SJSA1 (cell line): ENCODE results near the gene LGI1. TPM values are rescaled to one million over a fixed set of nuclear protein-coding genes. Genes with fewer than 3 reads are reported as not detected.
A peak's percentile ranks its signal among the peaks of the same experiment; 100 is the strongest.

ENCODE experiments used
- DNase-seq, 2 experiments: peaks; one replicate each; pipeline ENCODE4 v3.0.0-alpha.2; 2015 to 2020; ENCODE audit warnings: low spot score in 2 of 2, low read depth in 1 of 2
- H3K27ac ChIP-seq: fragments of 250-450 bp; sonication (Bioruptor Pico); 2 replicates; pipeline ENCODE4 v1.5.1; 2020; ENCODE audit warnings: mild to moderate bottlenecking, moderate library complexity
- H3K27me3 ChIP-seq: fragments of 250-450 bp; sonication (Bioruptor Pico); replicated peaks from 2 replicates; pipeline ENCODE4 v1.5.1; 2020; ENCODE audit warnings: mild to moderate bottlenecking, moderate library complexity
- H3K36me3 ChIP-seq: fragments of 250-450 bp; sonication (Bioruptor Pico); 2 replicates; pipeline ENCODE4 v1.5.1; 2020; ENCODE audit warnings: mild to moderate bottlenecking
- H3K4me1 ChIP-seq: fragments of 250-450 bp; sonication (Bioruptor Pico); replicated peaks from 2 replicates; pipeline ENCODE4 v1.6.1; 2021; ENCODE audit warnings: mild to moderate bottlenecking
- H3K4me3 ChIP-seq: fragments of 250-450 bp; sonication (Bioruptor Pico); 2 replicates; pipeline ENCODE4 v1.5.1; 2020; ENCODE audit warnings: mild to moderate bottlenecking
- H3K9me3 ChIP-seq: fragments of 250-450 bp; sonication (Bioruptor Pico); replicated peaks from 2 replicates; pipeline ENCODE4 v1.5.1; 2020; ENCODE audit warnings: mild to moderate bottlenecking
- total RNA-seq: library from RNA; depleted of rRNA; stranded (reverse); fragments of >200 nt; shearing (Covaris generic); gene quantifications from 2 replicates; pipeline ENCODE4 v1.2.3, GENCODE V29; 2014

The LGI1 gene
- total RNA-seq, 1 experiment from 2014 or later, result 0.21 TPM

- no peak for DNase-seq
- no peaks in the 10 kb centered on the region for H3K36me3 ChIP-seq
- no peaks in the 10 kb centered on the region for H3K9me3 ChIP-seq
- peaks cover 32% of the 10 kb centered on the region for H3K4me1 ChIP-seq
- H3K27ac ChIP-seq, result no peak overlapping the region
- no peaks in the 10 kb centered on the region for H3K27me3 ChIP-seq
- no peak overlapping the region for H3K4me3 ChIP-seq
Measured at GRCh38 chr10:93745408-93746065, 12.2 kb upstream of the LGI1 start.

DNA sequence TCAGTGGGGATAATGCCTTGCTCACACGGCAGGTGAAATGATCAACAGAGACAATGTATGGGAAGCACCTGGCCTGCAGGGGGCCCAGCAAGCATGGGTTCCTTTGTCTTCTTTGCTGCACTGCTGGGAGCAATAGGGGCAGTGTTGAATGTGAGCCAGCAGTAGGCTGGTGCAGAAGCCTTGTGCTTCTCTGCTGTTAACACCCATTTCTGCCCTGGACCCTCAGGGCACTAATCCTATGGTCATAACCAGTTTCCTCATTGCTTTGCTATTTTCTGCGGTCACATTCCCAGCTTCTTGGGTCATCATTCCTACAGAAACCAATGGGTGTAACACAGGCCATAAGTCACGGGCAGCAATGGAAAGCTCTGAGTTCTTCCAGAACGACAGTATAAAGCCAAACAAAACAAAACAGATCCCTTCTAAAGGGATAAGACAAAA, 10.9 kb upstream of the LGI1 start:
- no peaks in the 10 kb centered on the region for H3K36me3 ChIP-seq
- DNase-seq, result peak; percentile 95 to 96
- no peaks in the 10 kb centered on the region for H3K9me3 ChIP-seq
- no peak overlapping the region for H3K4me3 ChIP-seq
- H3K4me1 ChIP-seq, result peaks cover 35% of the 10 kb centered on the region
- H3K27ac ChIP-seq, result peak overlapping the region; percentile 96
- no peaks in the 10 kb centered on the region for H3K27me3 ChIP-seq

DNA sequence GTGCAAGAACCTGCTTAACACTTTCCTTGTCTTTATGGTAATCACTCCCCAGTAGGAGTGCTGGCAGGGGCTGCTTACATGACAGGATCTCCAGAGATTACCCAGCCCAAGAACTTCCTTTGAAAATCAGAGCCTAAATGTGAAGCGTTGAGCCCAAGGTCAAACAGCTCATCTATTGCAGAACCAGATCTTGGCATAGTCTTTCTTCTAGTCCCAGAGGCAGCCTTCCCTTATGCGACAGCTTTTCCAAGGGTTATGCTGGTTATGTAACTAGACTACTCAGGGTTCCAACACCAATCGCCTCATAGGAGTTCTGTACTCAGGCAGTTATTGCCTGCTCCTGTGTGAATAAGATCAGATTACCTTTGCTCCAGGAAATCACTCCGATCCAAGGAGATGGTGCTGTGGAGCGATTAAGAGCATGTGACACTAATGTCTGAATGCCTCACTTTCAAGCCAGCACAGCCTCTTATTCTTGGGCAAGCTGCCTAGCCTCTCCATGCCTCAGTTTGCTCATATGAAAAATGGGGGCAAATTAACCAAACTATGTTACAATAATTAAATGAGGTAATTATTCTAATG, 8.4 kb upstream of the LGI1 start:
- no peaks in the 10 kb centered on the region for H3K9me3 ChIP-seq
- no peaks in the 10 kb centered on the region for H3K36me3 ChIP-seq
- H3K4me3 ChIP-seq, result no peak overlapping the region
- DNase-seq, result no peak
- no peak overlapping the region for H3K27ac ChIP-seq
- H3K4me1 ChIP-seq, result peaks cover 55% of the 10 kb centered on the region
- H3K27me3 ChIP-seq, result no peaks in the 10 kb centered on the region

DNA sequence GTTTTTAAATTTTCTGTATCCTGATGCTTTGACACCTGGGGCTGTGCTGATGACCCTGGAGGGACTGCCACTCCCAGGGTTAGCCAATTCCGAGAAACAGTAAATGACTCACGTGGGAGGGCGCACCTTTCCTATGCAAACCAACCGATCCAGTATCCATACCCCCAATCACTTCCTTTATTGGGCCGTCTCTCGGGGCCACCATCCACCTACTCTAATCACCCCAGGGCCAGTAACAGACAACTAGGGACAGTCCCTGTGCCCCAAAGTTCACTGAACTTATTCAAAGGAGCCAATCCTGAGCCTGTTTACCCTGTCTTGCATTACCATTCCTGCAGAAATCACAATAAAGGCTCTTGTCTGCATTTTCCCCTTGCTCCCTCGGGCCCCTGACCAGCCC, 6.6 kb upstream of the LGI1 start:
- no peaks in the 10 kb centered on the region for H3K27me3 ChIP-seq
- peaks cover 37% of the 10 kb centered on the region for H3K4me1 ChIP-seq
- H3K9me3 ChIP-seq, result no peaks in the 10 kb centered on the region
- DNase-seq, result no peak
- no peak overlapping the region for H3K27ac ChIP-seq
- H3K36me3 ChIP-seq, result no peaks in the 10 kb centered on the region
- H3K4me3 ChIP-seq, result no peak overlapping the region

- Histone ChIP-seq H3K27me3 (no peaks in the 10 kb centered on the region), H3K36me3 (no peaks in the 10 kb centered on the region), H3K27ac (no peak overlapping the region), H3K9me3 (no peaks in the 10 kb centered on the region), H3K4me1 (peaks cover 30% of the 10 kb centered on the region), H3K4me3 (no peak overlapping the region)
- DNase-seq, result peak in 1 of 2 experiments; percentile 17
Measured at GRCh38 chr10:93751832-93752231, 5.9 kb upstream of the LGI1 start.

DNA sequence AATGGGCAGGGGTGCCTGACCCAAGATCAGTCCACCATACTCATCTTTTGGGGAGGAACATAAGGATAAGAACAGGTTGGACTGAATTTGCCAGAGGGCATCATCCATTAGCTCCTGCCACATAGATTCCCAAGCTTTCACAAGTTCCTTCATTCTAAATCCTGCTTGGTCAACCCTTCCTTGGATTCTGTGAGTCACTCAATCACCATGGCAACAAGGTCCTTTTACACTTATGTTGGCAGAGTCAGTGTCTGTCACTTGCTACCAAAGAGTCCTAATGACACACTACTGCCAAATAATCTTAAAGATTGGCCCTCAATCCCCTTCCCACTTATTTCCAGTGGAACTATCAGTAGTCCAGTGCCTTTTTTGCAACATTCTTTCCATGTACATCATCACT, 5.0 kb upstream of the LGI1 start:
- Histone ChIP-seq H3K4me3 (no peak overlapping the region), H3K4me1 (peaks cover 28% of the 10 kb centered on the region), H3K27ac (peak overlapping the region; percentile 18), H3K36me3 (no peaks in the 10 kb centered on the region), H3K9me3 (no peaks in the 10 kb centered on the region), H3K27me3 (no peaks in the 10 kb centered on the region)
- DNase-seq, result peak in 1 of 2 experiments; percentile 62

DNA sequence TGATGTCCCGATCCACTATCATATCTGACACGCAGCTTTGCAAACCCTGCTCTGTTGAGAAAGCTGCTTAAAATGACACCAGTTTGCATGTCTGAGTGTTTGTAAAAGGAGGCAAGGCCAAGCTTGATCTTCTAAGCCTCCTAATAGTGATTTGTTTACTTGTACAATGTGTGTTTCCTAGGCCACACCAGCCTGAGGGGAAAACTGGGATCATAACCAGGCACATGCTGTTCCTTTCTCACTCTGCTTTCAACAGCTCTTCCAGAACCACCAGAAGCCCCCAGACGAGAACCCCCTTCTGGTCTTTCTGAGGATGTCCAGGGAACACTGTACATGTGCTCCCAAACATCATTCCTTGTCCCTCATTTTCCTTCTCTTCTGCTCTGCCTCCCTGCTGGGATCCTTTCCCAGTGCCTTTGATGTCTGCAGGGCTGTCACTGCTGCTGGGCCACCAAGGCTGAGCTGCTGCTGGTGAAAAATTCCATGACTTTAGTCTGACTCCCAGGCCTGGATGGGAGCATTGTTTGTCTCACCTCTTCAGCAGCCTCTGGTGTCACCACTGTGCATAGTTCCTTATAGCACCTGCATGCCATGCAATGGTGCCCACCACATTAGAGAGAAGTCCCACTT, 4.0 kb upstream of the LGI1 start:
- peak in 1 of 2 experiments; percentile 25 for DNase-seq
- H3K27me3 ChIP-seq, result no peaks in the 10 kb centered on the region
- no peaks in the 10 kb centered on the region for H3K36me3 ChIP-seq
- no peaks in the 10 kb centered on the region for H3K9me3 ChIP-seq
- no peak overlapping the region for H3K4me3 ChIP-seq
- no peak overlapping the region; the same call in 1 of the 2 replicates for H3K27ac ChIP-seq
- H3K4me1 ChIP-seq, result peaks cover 36% of the 10 kb centered on the region

GRCh38 chr10:93754761-93755160, 3.0 kb upstream of the LGI1 start:
- DNase-seq, result no peak
- no peak overlapping the region for H3K27ac ChIP-seq
- no peaks in the 10 kb centered on the region for H3K36me3 ChIP-seq
- no peak overlapping the region for H3K4me3 ChIP-seq
- no peaks in the 10 kb centered on the region for H3K27me3 ChIP-seq
- H3K4me1 ChIP-seq, result peaks cover 39% of the 10 kb centered on the region
- H3K9me3 ChIP-seq, result no peaks in the 10 kb centered on the region

DNA sequence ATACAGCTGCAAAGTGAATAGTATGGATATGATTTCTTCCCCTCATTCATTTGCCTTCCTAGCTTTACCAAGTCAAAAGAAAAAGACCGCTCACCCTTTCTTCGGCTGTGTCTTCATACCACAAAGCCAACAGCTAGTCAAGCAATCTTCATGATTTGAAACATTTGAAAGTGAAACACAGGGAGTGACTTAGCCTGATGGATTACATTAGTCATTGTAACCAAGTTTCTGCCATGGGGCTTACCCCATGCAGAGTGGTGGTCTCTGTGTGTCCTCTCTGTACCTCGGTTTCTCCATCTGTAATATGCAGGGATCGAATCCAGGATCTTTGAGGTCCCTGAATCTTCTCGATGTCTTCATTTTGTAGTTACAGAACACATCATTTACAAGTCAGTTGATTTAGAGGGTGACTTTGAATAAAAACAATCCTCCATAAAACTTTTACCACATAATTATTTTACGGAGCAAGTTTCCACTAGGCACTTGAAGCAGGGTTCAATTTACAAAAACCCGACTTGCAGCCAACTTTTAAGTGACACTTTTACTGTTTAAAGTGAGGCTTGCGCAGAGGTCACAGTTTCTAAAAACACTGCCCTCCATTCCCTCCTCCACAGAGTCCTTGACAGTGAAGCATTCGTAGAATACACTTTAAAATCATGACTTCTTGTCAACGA, 2.2 kb upstream of the LGI1 start:
- no peaks in the 10 kb centered on the region for H3K9me3 ChIP-seq
- peaks cover 39% of the 10 kb centered on the region for H3K4me1 ChIP-seq
- no peak overlapping the region for H3K4me3 ChIP-seq
- H3K27ac ChIP-seq, result no peak overlapping the region
- DNase-seq, result no peak
- no peaks in the 10 kb centered on the region for H3K27me3 ChIP-seq
- H3K36me3 ChIP-seq, result no peaks in the 10 kb centered on the region

DNA sequence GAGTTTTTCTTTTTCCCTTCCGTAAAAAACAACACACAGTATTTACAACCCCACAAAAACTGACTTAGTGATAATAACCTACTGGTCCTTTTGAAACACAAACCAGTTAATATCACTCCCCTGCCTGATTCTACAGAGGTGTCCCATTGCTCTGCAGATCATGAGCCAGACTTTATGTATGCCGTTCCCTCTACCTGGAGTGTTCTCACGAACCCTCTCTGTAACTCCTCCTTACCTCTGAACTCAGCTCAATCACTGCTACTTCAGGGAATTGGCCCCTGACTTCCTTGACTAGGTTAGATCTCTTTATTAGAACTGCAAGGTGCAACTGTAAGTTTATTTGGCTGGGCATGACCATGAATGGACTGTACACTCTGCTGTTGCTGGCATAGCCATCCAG, 1.6 kb upstream of the LGI1 start:
- H3K4me1 ChIP-seq, result peaks cover 39% of the 10 kb centered on the region
- no peaks in the 10 kb centered on the region for H3K27me3 ChIP-seq
- no peaks in the 10 kb centered on the region for H3K9me3 ChIP-seq
- no peak overlapping the region for H3K4me3 ChIP-seq
- no peak overlapping the region for H3K27ac ChIP-seq
- no peak for DNase-seq
- no peaks in the 10 kb centered on the region for H3K36me3 ChIP-seq

GRCh38 chr10:93757136-93757535, 600 bp upstream of the LGI1 start:
- H3K9me3 ChIP-seq, result no peaks in the 10 kb centered on the region
- peaks cover 34% of the 10 kb centered on the region for H3K4me1 ChIP-seq
- no peak overlapping the region for H3K4me3 ChIP-seq
- no peaks in the 10 kb centered on the region for H3K27me3 ChIP-seq
- no peak for DNase-seq
- no peaks in the 10 kb centered on the region for H3K36me3 ChIP-seq
- H3K27ac ChIP-seq, result no peak overlapping the region

DNA sequence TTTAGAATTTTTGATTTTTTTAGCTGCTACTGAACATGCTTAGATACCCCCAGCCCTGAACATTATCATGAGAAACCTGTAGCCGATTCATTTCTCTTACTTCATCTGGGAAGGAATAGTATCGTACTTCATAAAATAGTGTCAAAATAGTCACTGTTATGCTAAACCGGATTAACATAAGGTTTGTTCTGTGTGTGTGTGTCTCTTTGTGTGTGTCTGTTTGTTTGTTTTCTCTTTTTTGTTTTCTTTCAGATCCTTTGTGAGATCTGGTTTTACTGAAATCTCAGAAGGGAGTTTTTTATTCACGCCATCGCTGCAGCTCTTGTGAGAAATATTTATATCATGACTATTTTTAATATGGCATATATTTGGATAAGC, 761 bp downstream of the LGI1 start:
- H3K27ac ChIP-seq, result no peak overlapping the region
- no peaks in the 10 kb centered on the region for H3K36me3 ChIP-seq
- no peak overlapping the region for H3K4me3 ChIP-seq
- H3K4me1 ChIP-seq, result peaks cover 20% of the 10 kb centered on the region
- no peaks in the 10 kb centered on the region for H3K9me3 ChIP-seq
- no peak for DNase-seq
- H3K27me3 ChIP-seq, result no peaks in the 10 kb centered on the region

- Histone ChIP-seq H3K27ac (no peak overlapping the region), H3K4me3 (no peak overlapping the region), H3K4me1 (peaks cover 16% of the 10 kb centered on the region), H3K27me3 (no peaks in the 10 kb centered on the region), H3K36me3 (no peaks in the 10 kb centered on the region), H3K9me3 (no peaks in the 10 kb centered on the region)
- no peak for DNase-seq
Measured at GRCh38 chr10:93758891-93759410, 1.2 kb downstream of the LGI1 start.

DNA sequence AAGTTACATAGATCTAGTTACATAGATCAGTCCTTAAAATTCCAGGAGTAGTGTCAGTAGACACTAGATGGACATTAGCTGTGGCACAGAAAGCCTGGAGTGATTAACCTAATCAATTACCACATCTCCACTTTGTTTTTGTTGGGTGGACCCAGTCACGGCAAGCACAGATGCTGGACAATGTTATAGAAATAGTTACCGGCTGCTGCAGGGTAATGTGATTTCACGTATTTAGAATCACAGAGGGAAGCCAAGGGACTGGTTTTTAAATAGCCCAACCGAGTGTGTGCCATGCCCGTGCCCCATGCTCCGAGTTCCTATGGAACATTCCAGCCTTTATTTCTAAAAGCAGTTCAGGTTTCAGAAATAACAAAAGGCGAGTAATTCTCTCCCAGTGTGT, 2.8 kb downstream of the LGI1 start:
- no peak for DNase-seq
- Histone ChIP-seq H3K27me3 (no peaks in the 10 kb centered on the region), H3K27ac (no peak overlapping the region), H3K4me3 (no peak overlapping the region), H3K9me3 (no peaks in the 10 kb centered on the region), H3K4me1 (peaks cover 14% of the 10 kb centered on the region), H3K36me3 (no peaks in the 10 kb centered on the region)
